Esophagus squamous epithelium (tissue), 4 donors: ENCODE results near the gene OR6T1.

Experiments used
- CTCF ChIP-seq, 6 experiments: fragments of 450-650 bp in 4 of 6; fragments of 200-600 bp in 2 of 6; sonication (generic) in 2 of 6; IDR thresholded peaks; one replicate each; pipeline ENCODE4 v1.5.1; 2016 to 2019; ENCODE audit warnings: antibody characterized with exemption in 6 of 6, mild to moderate bottlenecking in 4 of 6, moderate library complexity in 4 of 6
- POLR2A ChIP-seq, 4 donors: fragments of 450-650 bp; IDR thresholded peaks; one replicate each; pipeline ENCODE4 v1.6.1; 2017; ENCODE audit warnings: antibody characterized with exemption in 4 of 4, mild to moderate bottlenecking in 4 of 4, moderate library complexity in 3 of 4

- TF ChIP-seq CTCF (IDR thresholded peaks at IDR 0.05), result no peak
- TF ChIP-seq POLR2A (IDR thresholded peaks at IDR 0.05), result no peak
Observed at GRCh38 chr11:123899792-123900191, 43.8 kb downstream of the OR6T1 start.
